Thyroid gland (tissue), 4 donors: Measurements from ENCODE around the gene PTPN22. TPM values are rescaled to one million over a fixed set of nuclear protein-coding genes. Genes with fewer than 3 reads are reported as not detected.

Experiments used
- DNase-seq, 2 donors: peaks; one replicate each; pipeline ENCODE4 v3.0.0-alpha.2; 2019
- H3K27ac ChIP-seq, 3 donors: fragments of 200-600 bp; sonication (generic); 1 replicate in 2 of 3; 2 replicates in 1 of 3; pipeline ENCODE4 v1.5.1; 2016 to 2019; ENCODE audit warnings: mild to moderate bottlenecking in 1 of 3, moderate library complexity in 1 of 3
- H3K27me3 ChIP-seq: fragments of 200-600 bp; sonication (generic); one replicate; pipeline ENCODE4 v1.5.1; 2019
- H3K36me3 ChIP-seq, 2 donors: fragments of 200-600 bp; sonication (generic); one replicate each; pipeline ENCODE4 v1.5.1; 2016 to 2019
- H3K4me1 ChIP-seq, 2 donors: fragments of 200-600 bp; sonication (generic); one replicate each; pipeline ENCODE4 v1.5.1; 2017 to 2019
- H3K4me3 ChIP-seq, 3 donors: fragments of 200-600 bp; sonication (generic); replicated peaks in 1 of 3; 1 replicate in 2 of 3; 2 replicates in 1 of 3; pipeline ENCODE4 v1.5.1; 2016; ENCODE audit warnings: mild to moderate bottlenecking in 1 of 3
- H3K9me3 ChIP-seq: fragments of 200-600 bp; sonication (generic); one replicate; pipeline ENCODE4 v1.5.1; 2017
- POLR2A ChIP-seq, 2 donors: fragments of 450-650 bp; IDR thresholded peaks; one replicate each; pipeline ENCODE4 v1.6.1; 2017; ENCODE audit warnings: antibody characterized with exemption in 2 of 2, mild to moderate bottlenecking in 2 of 2, moderate library complexity in 1 of 2
- WGBS, 2 donors: methylation state at CpG; one replicate each; pipeline ENCODE4 v1.1.5; 2017; 5-methylcytosine and 5-hydroxymethylcytosine counted together
- intact Hi-C: fragments of 100-400 bp; cut with DNase I; formaldehyde crosslinking; loops from one replicate; pipeline ENCODE4 v1.15.1; 2023
- total RNA-seq, 4 donors: library from RNA; depleted of rRNA; stranded (reverse); fragments of >200 nt; gene quantifications; one replicate each; pipeline ENCODE4 v1.2.3, GENCODE V29; 2016
- TF ChIP-seq, protein P1 (sequence below), 6 experiments: fragments of 200-600 bp in 3 of 6; fragments of 450-650 bp in 3 of 6; sonication (generic) in 3 of 6; IDR thresholded peaks; one replicate each; pipeline ENCODE4 v1.5.1; 2016 to 2019; ENCODE audit warnings: antibody characterized with exemption in 6 of 6, mild to moderate bottlenecking in 2 of 6, inconsistent platforms in 1 of 6, moderate library complexity in 1 of 6

The PTPN22 gene
- total RNA-seq, 4 donors from 2014 or later = 0.89 to 6.2 (median 2.6) TPM; not detected in 1

DNA sequence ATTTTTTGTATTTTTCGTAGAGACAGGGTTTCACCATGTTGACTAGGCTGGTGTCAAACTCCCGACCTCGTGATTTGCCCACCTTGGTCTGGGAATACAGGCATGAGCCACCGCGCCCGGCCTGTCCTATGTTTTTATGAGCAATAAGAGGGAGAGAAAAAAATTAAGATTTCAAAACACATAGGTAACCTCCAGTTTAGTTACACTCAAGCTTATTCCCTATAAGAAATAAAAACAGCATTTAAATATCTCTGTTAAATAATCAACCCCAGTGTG, 66.3 kb downstream of the PTPN22 start:
- H3K4me1 ChIP-seq = peaks cover 16 to 21% of the 10 kb centered on the region in 2 donors
- intact Hi-C loops = no loop called here
- TF ChIP-seq, protein P1, sequence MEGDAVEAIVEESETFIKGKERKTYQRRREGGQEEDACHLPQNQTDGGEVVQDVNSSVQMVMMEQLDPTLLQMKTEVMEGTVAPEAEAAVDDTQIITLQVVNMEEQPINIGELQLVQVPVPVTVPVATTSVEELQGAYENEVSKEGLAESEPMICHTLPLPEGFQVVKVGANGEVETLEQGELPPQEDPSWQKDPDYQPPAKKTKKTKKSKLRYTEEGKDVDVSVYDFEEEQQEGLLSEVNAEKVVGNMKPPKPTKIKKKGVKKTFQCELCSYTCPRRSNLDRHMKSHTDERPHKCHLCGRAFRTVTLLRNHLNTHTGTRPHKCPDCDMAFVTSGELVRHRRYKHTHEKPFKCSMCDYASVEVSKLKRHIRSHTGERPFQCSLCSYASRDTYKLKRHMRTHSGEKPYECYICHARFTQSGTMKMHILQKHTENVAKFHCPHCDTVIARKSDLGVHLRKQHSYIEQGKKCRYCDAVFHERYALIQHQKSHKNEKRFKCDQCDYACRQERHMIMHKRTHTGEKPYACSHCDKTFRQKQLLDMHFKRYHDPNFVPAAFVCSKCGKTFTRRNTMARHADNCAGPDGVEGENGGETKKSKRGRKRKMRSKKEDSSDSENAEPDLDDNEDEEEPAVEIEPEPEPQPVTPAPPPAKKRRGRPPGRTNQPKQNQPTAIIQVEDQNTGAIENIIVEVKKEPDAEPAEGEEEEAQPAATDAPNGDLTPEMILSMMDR (IDR thresholded peaks at IDR 0.05) = no peak
- TF ChIP-seq POLR2A (IDR thresholded peaks at IDR 0.05) = no peak
- no peak overlapping the region for H3K4me3 ChIP-seq
- WGBS, 2 donors = 95 to 96% methylated on average over 6 of the region's 6 CpGs
- DNase-seq = no peak
- H3K36me3 ChIP-seq = no peaks in the 10 kb centered on the region
- H3K9me3 ChIP-seq = no peaks in the 10 kb centered on the region
- no peak overlapping the region for H3K27ac ChIP-seq
- H3K27me3 ChIP-seq = no peaks in the 10 kb centered on the region

DNA sequence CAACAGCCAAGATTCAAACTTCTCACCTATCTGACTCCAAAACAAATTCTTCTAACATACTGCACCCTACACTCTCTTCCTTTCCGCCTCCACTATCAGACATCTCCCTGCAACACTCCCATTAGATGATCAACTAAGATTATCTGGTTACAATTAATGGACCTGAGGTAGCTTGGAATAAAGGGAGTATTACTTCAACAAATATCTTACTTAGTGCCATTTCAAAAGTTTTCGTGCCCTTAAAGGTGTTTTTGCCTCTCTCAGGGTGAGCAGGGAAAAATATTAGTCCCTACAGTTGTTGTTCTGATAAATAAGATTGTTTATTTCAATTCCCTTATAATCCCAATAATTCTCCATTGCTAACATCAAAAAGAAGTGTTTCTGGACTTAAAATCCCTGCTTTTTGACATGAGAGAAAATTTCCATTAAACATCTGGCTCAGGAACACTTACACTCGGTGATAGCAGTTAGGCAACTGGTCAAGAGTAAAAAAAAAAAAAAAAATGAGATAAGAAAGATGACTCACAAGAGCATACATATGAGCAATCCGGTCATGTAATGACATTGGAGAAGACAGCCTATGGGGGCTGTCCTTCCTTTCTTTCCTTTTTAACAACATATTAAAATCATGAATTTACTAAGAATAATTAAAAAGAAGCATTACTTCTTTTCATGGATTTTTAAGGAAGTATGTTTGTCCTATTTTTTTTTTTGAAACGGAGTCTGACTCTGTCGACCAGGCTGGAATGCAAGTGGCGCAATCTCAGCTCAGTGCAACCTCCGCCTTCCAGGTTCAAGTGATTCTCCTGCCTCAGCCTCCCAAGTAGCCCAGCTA, 66.9 kb downstream of the PTPN22 start:
- Histone ChIP-seq H3K4me1 (peaks cover 15 to 20% of the 10 kb centered on the region in 2 donors), H3K9me3 (no peaks in the 10 kb centered on the region), H3K36me3 (no peaks in the 10 kb centered on the region), H3K4me3 (no peak overlapping the region), H3K27ac (no peak overlapping the region), H3K27me3 (no peaks in the 10 kb centered on the region)
- TF ChIP-seq, protein P1 (IDR thresholded peaks at IDR 0.05) = no peak
- no peak for DNase-seq
- intact Hi-C loops = no loop called here
- 77 to 82% methylated on average over 8 of the region's 8 CpGs for WGBS, 2 donors

DNA sequence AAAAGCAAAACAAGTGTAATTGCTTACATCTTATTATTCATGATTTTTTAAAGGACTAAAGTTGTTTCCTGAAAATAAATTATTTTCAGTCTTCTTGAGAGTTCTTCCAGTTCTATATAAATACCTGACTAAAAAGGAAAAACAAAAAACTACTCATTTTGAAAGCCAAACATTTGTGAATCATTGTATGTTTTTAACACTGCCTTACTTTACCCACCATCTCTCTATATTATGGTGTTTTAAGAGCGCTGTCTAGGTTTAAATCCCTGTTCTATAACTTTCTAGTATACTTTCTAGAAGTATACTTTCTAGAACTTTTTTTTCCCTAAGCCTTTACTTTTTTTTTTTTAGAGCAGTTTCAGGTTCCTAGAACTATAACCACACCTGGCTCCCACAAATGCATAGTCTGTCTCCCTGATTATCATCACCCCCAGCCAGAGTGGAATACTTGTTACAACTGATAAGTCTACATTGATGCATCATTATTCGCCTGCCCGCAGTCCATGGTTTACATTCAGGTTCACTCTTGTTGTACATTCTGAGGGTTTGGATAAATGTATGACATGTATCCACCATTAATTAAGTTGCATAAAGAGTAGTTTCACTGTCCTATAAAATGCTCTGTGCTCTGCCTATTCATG, 69.0 kb downstream of the PTPN22 start:
- TF ChIP-seq, protein P1 (IDR thresholded peaks at IDR 0.05) = no peak
- TF ChIP-seq POLR2A (IDR thresholded peaks at IDR 0.05) = no peak
- intact Hi-C loops = no loop called here
- DNase-seq = no peak
- Histone ChIP-seq H3K4me3 (no peak overlapping the region), H3K27me3 (no peaks in the 10 kb centered on the region), H3K9me3 (no peaks in the 10 kb centered on the region), H3K27ac (no peak overlapping the region), H3K36me3 (no peaks in the 10 kb centered on the region), H3K4me1 (peaks cover 9 to 11% of the 10 kb centered on the region in 2 donors)
- WGBS, 2 donors = 97% methylated on average over 3 of the region's 3 CpGs

DNA sequence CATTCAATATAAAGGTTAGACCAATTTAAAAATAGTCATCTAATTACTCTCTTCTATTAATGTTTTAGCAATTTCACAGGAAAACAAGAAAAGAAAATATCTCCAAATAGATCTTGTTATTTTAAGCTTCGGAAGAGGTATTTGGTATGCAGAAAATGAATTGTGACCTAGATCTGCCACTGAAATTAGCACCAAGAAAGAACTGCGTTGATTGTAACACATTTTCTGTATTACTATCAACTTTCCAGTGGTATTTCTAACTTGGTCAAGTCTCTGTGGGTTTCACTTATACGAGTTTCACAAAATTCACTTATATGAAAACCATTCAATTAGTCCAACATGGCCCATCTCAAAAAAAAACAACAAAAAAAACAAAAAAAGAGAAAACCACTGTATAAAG, 71.0 kb downstream of the PTPN22 start:
- Histone ChIP-seq H3K9me3 (no peaks in the 10 kb centered on the region), H3K4me1 (peaks cover 9 to 11% of the 10 kb centered on the region in 2 donors), H3K36me3 (peaks cover 0 to 7% of the 10 kb centered on the region in 2 donors), H3K27ac (no peak overlapping the region), H3K27me3 (no peaks in the 10 kb centered on the region), H3K4me3 (no peak overlapping the region)
- no peak for DNase-seq
- no peak for TF ChIP-seq POLR2A (IDR thresholded peaks at IDR 0.05)
- TF ChIP-seq, protein P1 (IDR thresholded peaks at IDR 0.05) = no peak
- 68% methylated on average over 3 of the region's 3 CpGs for WGBS, 2 donors
- intact Hi-C loops = no loop called here

DNA sequence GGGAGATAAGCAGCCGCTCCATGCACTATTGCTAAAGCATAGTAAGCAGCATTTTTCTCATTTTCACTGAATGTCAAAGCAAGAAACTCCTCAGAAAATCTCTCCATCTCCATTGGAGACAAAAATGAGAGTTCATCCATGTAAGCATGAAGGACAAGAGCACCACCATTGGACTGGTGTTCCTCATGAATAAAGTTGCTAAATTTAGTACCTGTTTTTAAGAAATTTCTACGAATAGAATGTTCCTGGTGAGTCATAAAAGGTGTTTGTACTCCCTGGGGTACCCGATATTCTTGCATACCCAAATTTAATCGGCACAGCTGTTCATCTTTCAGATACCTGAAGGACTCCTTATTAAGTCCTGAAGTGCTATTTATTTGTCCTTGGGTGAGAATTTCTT, 74.0 kb downstream of the PTPN22 start:
- Histone ChIP-seq H3K27ac (no peak overlapping the region), H3K9me3 (no peaks in the 10 kb centered on the region), H3K27me3 (no peaks in the 10 kb centered on the region), H3K4me1 (peaks cover 9 to 11% of the 10 kb centered on the region in 2 donors), H3K36me3 (peaks cover 0 to 7% of the 10 kb centered on the region in 2 donors), H3K4me3 (no peak overlapping the region)
- no peak for TF ChIP-seq POLR2A (IDR thresholded peaks at IDR 0.05)
- TF ChIP-seq, protein P1 (IDR thresholded peaks at IDR 0.05) = no peak
- intact Hi-C loops = no loop called here
- 91 to 95% methylated on average over 4 of the region's 4 CpGs for WGBS, 2 donors
- DNase-seq = no peak
